Sigmoid colon (tissue), 4 donors: ENCODE measurements around the gene ST14.

Experiments
- CTCF ChIP-seq, 4 experiments: fragments of 450-650 bp in 3 of 4; fragments of 200-600 bp in 1 of 4; IDR thresholded peaks; one replicate each; pipeline ENCODE4 v1.5.1; 2016 to 2019; ENCODE audit warnings: antibody characterized with exemption in 4 of 4, mild to moderate bottlenecking in 3 of 4, moderate library complexity in 2 of 4
- POLR2AphosphoS5 ChIP-seq, 4 donors: sonication (generic); formaldehyde crosslinking; IDR thresholded peaks; one replicate each; pipeline ENCODE4 v1.6.1; 2017; ENCODE audit warnings: antibody characterized with exemption in 4 of 4

- TF ChIP-seq CTCF (IDR thresholded peaks at IDR 0.05) (no peak), POLR2AphosphoS5 (IDR thresholded peaks at IDR 0.05) (no peak)
Measured at GRCh38 chr11:130201026-130201425, 41.4 kb downstream of the ST14 start.
